ENCODE data around the gene NOL9. TPM values are rescaled to one million over a fixed set of nuclear protein-coding genes. Genes with fewer than 3 reads are reported as not detected.

NOL9 gene
- total RNA-seq, 1 donor from 2014 or later, result 11.1 TPM

- DNase-seq (ENCODE audit: low spot score) (no peak), ATAC-seq (no peak)
Measured at GRCh38 chr1:6491966-6492365, 62.3 kb downstream of the NOL9 start.

GRCh38 chr1:6491480-6491962 lies 62.8 kb downstream of the NOL9 start, which contains the start of gene PLEKHG5:
Gene PLEKHG5 (minus strand): TSS chr1:6491667. CDS start chr1:6477571, 14,096 bp downstream.
- DNase-seq (ENCODE audit: low spot score) (no peak), ATAC-seq (no peak)

- no peak for ATAC-seq
- no peak for DNase-seq (ENCODE audit: low spot score)
Measured at GRCh38 chr1:6491081-6491449, 63.2 kb downstream of the NOL9 start.

- DNase-seq (ENCODE audit: low spot score), result peak; percentile 72
- ATAC-seq, result peak; percentile 87
Measured at GRCh38 chr1:6490181-6491080, 63.9 kb downstream of the NOL9 start.

GRCh38 chr1:6489799-6490180 lies 64.5 kb downstream of the NOL9 start:
- peak; percentile 77 for DNase-seq (ENCODE audit: low spot score)
- peak; percentile 81 for ATAC-seq

GRCh38 chr1:6489383-6489765 lies 64.9 kb downstream of the NOL9 start:
- ATAC-seq (no peak), DNase-seq (ENCODE audit: low spot score) (no peak)

- ATAC-seq (no peak), DNase-seq (ENCODE audit: low spot score) (no peak)
Measured at GRCh38 chr1:6488602-6489382, 65.5 kb downstream of the NOL9 start.

GRCh38 chr1:6487804-6488484 lies 66.4 kb downstream of the NOL9 start:
- ATAC-seq (no peak), DNase-seq (ENCODE audit: low spot score) (no peak)

GRCh38 chr1:6486433-6487011 lies 67.8 kb downstream of the NOL9 start:
- ATAC-seq, result peak; percentile 74
- DNase-seq (ENCODE audit: low spot score), result peak; percentile 85

- ATAC-seq (no peak), DNase-seq (ENCODE audit: low spot score) (no peak)
Measured at GRCh38 chr1:6485168-6486101, 68.9 kb downstream of the NOL9 start.

- DNase-seq (ENCODE audit: low spot score) (no peak), ATAC-seq (no peak)
Measured at GRCh38 chr1:6484826-6485167, 69.5 kb downstream of the NOL9 start.

GRCh38 chr1:6483761-6484117 lies 70.6 kb downstream of the NOL9 start:
- ATAC-seq (no peak), DNase-seq (ENCODE audit: low spot score) (no peak)

- ATAC-seq, result peak; percentile 48
- no peak for DNase-seq (ENCODE audit: low spot score)
Measured at GRCh38 chr1:6483017-6483760, 71.1 kb downstream of the NOL9 start.

GRCh38 chr1:6481820-6482219 lies 72.5 kb downstream of the NOL9 start:
- ATAC-seq (no peak), DNase-seq (ENCODE audit: low spot score) (no peak)

GRCh38 chr1:6477039-6477820 lies 77.1 kb downstream of the NOL9 start:
- DNase-seq (ENCODE audit: low spot score), result no peak
- ATAC-seq, result no peak

- ATAC-seq, result no peak
- no peak for DNase-seq (ENCODE audit: low spot score)
Measured at GRCh38 chr1:6476483-6476882, 77.8 kb downstream of the NOL9 start.

- ATAC-seq (peak; percentile 86), DNase-seq (ENCODE audit: low spot score) (peak; percentile 82)
Measured at GRCh38 chr1:6475381-6476133, 78.8 kb downstream of the NOL9 start.

- ATAC-seq (no peak), DNase-seq (ENCODE audit: low spot score) (no peak)
Measured at GRCh38 chr1:6474815-6475282, 79.5 kb downstream of the NOL9 start.

All from left lobe of liver (tissue), 2 donors.